ENCODE data around the gene BMP6.
A peak's percentile ranks its signal among the peaks of the same experiment; 100 is the strongest.

Gene BMP6

DNA sequence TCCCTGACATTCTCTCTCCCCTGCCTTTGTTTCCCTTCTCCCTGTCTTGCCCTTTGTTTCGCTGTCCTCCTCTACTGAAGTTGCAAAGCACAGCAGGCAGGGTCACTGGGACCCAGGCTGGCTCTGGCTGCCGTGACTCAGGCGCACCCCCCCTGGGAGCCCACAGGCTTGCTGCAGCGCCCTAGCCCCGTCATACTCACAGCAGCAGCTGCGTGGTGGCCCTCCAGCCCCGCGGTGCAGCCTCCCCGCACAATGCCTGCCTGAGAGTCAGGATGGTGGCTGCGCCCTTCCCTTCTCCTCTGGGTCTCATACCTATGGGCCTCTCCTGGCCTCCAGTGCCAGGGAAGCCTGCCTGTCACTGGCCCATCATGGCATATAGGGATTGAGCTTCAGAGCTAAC lies 143.0 kb downstream of the BMP6 start:
- Mint-ChIP-seq H3K4me3 (no peak overlapping the region), H3K4me1 (no peaks in the 10 kb centered on the region), H3K36me3 (no peaks in the 10 kb centered on the region), H3K27ac (no peak overlapping the region), H3K27me3 (no peaks in the 10 kb centered on the region), H3K9me3 (no peaks in the 10 kb centered on the region)
- ATAC-seq (ENCODE audit: low read depth) (no peak), DNase-seq (ENCODE audit: low spot score in 2 of 2) (no peak)

DNA sequence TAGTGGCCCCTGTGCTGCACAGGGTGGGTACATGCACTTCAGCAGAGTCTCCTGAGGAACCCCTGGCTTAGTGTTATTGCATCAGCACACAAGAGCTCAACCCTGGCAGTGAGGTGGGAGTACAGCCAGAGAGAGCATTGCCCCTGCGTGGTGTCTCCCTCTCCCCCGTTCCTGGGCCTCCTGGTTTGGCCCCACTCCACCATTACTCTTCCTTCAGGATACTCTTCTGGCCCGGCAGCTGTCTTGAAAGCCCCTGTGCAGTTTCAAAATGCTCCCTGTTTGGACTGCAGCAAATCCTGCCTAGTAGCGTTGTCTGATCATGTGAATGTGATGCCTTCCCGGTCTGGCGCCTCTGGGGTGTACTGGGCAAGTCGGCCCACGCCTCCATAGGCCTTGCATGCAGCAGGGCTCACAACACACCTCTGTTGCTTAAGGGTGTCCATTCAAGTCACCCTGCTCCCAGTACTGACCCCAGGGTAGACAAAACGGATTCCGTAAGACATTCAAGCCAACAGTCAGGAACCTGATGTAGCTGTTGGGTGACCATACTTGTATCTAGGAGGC lies 152.6 kb downstream of the BMP6 start:
- no peak for DNase-seq (ENCODE audit: low spot score in 2 of 2)
- Mint-ChIP-seq H3K4me3 (no peak overlapping the region), H3K4me1 (no peaks in the 10 kb centered on the region), H3K27me3 (no peaks in the 10 kb centered on the region), H3K9me3 (peaks cover 3% of the 10 kb centered on the region), H3K27ac (no peak overlapping the region), H3K36me3 (peaks cover 25% of the 10 kb centered on the region)
- ATAC-seq (ENCODE audit: low read depth) = no peak

DNA sequence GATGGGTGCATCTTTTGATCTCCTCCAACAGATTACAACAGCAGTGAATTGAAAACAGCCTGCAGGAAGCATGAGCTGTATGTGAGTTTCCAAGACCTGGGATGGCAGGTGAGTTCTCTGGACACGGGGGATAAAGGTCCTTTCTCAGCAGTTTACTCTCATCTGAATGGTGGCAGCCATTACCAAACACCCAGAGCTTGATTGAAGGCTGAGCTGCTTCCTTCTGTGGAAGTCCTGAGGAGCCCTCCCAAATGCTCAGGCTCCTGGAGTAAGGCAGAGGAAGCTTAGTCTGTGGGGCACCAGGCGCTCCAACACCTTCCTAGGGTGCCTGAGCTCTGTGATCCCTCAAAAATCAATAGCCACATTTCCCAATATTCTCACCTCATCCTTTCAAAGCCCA lies 153.1 kb downstream of the BMP6 start:
- Mint-ChIP-seq H3K27ac (no peak overlapping the region), H3K27me3 (no peaks in the 10 kb centered on the region), H3K4me1 (no peaks in the 10 kb centered on the region), H3K36me3 (peaks cover 30% of the 10 kb centered on the region), H3K4me3 (no peak overlapping the region), H3K9me3 (peaks cover 3% of the 10 kb centered on the region)
- no peak for DNase-seq (ENCODE audit: low spot score in 2 of 2)
- ATAC-seq (ENCODE audit: low read depth) = no peak

DNA sequence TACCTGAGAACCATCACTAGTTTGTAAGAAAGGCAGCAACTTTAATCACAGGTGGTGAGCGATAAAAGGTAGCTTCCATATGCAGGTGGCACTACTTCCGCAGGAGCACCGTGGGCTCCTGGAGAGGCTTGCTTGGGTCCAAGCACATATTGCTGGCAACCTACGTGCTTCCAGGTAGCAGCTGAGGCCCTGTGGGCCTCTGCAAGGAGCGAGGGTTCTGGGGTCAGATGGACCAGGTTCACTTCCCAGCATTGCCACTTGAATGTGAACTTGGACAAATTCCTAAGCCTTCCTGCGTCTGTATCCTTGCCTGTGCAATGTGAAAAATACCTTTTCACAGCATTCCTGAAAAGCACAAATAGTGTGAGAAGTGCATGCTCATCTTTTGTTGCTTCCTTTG lies 153.7 kb downstream of the BMP6 start:
- Mint-ChIP-seq H3K4me3 (no peak overlapping the region), H3K27me3 (no peaks in the 10 kb centered on the region), H3K27ac (no peak overlapping the region), H3K9me3 (peaks cover 3% of the 10 kb centered on the region), H3K36me3 (peaks cover 35% of the 10 kb centered on the region), H3K4me1 (no peaks in the 10 kb centered on the region)
- DNase-seq (ENCODE audit: low spot score in 2 of 2) = no peak
- ATAC-seq (ENCODE audit: low read depth) = no peak

DNA sequence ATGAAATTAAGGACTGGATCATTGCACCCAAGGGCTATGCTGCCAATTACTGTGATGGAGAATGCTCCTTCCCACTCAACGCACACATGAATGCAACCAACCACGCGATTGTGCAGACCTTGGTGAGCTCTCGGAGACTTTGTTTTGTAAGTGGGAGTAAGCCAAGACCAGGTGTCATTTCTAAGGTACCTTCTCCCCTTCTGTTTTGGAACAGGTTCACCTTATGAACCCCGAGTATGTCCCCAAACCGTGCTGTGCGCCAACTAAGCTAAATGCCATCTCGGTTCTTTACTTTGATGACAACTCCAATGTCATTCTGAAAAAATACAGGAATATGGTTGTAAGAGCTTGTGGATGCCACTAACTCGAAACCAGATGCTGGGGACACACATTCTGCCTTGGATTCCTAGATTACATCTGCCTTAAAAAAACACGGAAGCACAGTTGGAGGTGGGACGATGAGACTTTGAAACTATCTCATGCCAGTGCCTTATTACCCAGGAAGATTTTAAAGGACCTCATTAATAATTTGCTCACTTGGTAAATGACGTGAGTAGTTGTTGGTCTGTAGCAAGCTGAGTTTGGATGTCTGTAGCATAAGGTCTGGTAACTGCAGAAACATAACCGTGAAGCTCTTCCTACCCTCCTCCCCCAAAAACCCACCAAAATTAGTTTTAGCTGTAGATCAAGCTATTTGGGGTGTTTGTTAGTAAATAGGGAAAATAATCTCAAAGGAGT lies 154.2 kb downstream of the BMP6 start:
- ATAC-seq (ENCODE audit: low read depth) = no peak
- no peaks in the 10 kb centered on the region for H3K27me3 Mint-ChIP-seq
- no peaks in the 10 kb centered on the region for H3K4me1 Mint-ChIP-seq
- no peak overlapping the region for H3K4me3 Mint-ChIP-seq
- H3K9me3 Mint-ChIP-seq = peaks cover 3% of the 10 kb centered on the region
- no peak overlapping the region for H3K27ac Mint-ChIP-seq
- peaks cover 41% of the 10 kb centered on the region for H3K36me3 Mint-ChIP-seq
- no peak for DNase-seq (ENCODE audit: low spot score in 2 of 2)

DNA sequence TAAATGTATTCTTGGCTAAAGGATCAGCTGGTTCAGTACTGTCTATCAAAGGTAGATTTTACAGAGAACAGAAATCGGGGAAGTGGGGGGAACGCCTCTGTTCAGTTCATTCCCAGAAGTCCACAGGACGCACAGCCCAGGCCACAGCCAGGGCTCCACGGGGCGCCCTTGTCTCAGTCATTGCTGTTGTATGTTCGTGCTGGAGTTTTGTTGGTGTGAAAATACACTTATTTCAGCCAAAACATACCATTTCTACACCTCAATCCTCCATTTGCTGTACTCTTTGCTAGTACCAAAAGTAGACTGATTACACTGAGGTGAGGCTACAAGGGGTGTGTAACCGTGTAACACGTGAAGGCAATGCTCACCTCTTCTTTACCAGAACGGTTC lies 154.8 kb downstream of the BMP6 start:
- H3K27me3 Mint-ChIP-seq = no peaks in the 10 kb centered on the region
- DNase-seq (ENCODE audit: low spot score in 2 of 2) (no peak), ATAC-seq (ENCODE audit: low read depth) (no peak)
- peaks cover 3% of the 10 kb centered on the region for H3K9me3 Mint-ChIP-seq
- no peak overlapping the region for H3K4me3 Mint-ChIP-seq
- H3K27ac Mint-ChIP-seq = no peak overlapping the region
- H3K4me1 Mint-ChIP-seq = no peaks in the 10 kb centered on the region
- peaks cover 45% of the 10 kb centered on the region for H3K36me3 Mint-ChIP-seq

DNA sequence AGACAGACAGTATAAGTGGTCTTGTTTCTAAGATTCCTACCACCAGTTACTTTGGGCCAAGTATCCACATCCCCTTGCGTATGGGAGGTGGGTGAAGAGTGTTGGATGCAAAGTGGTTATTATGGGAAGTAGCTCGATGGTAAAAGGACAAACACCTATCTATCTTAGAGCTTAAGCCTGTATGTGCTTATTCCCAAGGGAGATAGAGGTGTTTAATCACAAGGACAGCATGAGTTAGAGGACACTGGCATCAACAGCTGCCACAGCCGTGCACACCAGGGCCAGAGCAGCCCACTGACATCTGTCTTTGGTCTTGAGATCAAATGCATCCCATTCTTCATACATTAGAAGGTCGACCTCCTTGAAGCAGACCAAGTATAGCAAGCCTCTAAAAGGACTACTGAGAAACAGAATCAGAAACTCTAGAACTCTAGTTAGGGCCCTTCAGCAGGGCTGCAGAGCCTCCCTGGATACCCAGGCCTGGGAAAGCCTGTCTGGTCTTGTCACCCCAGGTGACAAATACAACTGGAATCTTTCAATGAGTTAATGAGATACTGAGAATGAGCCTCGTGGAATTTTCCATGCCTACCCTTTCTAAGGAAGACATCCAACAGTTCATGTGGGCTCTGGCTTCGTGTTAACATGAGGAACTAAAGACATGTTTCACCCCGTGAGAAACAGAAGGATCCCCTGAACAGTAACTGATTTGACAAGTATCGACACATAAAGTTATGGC lies 156.0 kb downstream of the BMP6 start:
- ATAC-seq (ENCODE audit: low read depth) = no peak
- Mint-ChIP-seq H3K4me3 (no peak overlapping the region), H3K9me3 (no peaks in the 10 kb centered on the region), H3K27me3 (no peaks in the 10 kb centered on the region), H3K4me1 (no peaks in the 10 kb centered on the region), H3K27ac (no peak overlapping the region), H3K36me3 (peaks cover 53% of the 10 kb centered on the region)
- no peak for DNase-seq (ENCODE audit: low spot score in 2 of 2)

DNA sequence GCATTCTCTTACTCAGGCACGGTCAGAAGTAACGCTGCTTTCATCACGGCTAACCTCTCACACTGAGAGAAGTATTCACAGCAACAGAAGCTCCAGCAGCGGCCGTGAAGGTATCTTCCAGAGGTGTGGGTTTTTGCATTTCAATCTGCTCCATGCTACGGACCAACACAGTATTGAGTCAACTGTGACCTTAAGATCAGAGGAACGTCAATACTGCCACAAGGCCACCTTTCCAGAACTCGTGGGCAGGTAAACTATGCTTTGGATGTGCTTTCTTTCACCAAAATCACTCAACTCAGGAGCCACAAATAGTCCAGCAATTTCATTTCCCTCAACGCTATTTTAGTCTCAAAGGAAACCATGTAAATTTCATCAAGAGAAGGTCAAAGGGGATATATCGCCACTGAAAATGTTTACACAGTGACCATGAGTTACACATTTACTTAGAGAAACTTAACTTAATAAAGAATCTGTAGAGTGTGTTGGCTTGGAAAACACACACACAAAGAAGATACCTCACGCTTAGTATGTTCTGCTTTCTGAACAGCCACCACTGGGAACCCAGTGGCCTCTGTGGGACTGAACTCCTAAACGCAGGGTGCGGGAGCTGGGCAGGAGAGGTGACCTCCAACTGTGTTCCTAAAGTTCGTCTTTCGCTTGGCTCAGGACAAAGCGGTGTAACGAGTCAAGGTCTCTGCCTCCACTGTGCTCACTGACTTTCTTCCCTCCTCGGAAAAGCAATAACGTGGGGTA lies 156.8 kb downstream of the BMP6 start:
- DNase-seq (ENCODE audit: low spot score in 2 of 2) = no peak
- no peaks in the 10 kb centered on the region for H3K27me3 Mint-ChIP-seq
- ATAC-seq (ENCODE audit: low read depth) = no peak
- H3K9me3 Mint-ChIP-seq = no peaks in the 10 kb centered on the region
- no peak overlapping the region for H3K4me3 Mint-ChIP-seq
- H3K36me3 Mint-ChIP-seq = peaks cover 57% of the 10 kb centered on the region
- no peak overlapping the region for H3K27ac Mint-ChIP-seq
- H3K4me1 Mint-ChIP-seq = peaks cover 1% of the 10 kb centered on the region

DNA sequence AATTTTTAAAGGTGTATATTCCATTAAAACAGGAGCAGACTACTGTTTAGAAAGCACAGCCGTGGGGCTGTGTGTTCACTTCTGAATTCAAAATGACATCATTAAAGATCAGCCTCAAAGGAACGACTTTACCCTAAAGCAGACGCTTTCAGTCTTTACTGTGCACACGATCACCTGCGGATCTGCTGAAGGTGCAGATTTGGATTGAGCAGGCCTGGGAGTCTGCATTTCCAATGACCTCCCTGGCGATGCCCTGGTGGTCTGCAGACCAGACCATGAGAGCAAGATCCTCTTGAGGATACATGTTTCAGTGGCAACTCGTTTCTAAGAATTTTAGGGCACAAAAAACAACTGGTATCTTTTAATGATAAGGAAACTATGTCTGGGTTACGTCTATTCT lies 157.5 kb downstream of the BMP6 start:
- Mint-ChIP-seq H3K27ac (no peak overlapping the region), H3K9me3 (no peaks in the 10 kb centered on the region), H3K27me3 (no peaks in the 10 kb centered on the region), H3K4me3 (no peak overlapping the region), H3K4me1 (peaks cover 2% of the 10 kb centered on the region), H3K36me3 (peaks cover 61% of the 10 kb centered on the region)
- DNase-seq (ENCODE audit: low spot score in 2 of 2) (no peak), ATAC-seq (ENCODE audit: low read depth) (no peak)

DNA sequence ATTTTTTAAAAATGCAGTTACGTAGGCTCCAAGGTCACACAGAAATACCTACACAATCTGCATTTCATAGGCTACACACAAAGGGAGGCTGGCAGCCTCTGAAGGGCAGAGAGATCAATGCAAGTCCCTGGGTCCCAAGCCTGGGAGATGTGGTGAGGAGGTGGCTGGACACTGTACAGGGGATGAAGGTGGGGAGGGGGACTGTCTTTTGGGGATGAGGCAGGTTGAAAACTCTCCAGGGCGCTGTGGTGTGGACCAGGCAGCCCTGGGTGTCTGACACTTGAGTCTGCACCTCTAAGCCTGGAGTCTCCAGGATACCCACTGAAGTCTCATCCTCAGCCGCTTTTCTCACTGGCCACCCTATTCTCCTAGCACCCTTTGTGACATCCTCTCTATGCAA lies 160.2 kb downstream of the BMP6 start:
- no peak for ATAC-seq (ENCODE audit: low read depth)
- Mint-ChIP-seq H3K27me3 (no peaks in the 10 kb centered on the region), H3K4me3 (no peak overlapping the region), H3K4me1 (peaks cover 2% of the 10 kb centered on the region), H3K9me3 (no peaks in the 10 kb centered on the region), H3K36me3 (peaks cover 59% of the 10 kb centered on the region), H3K27ac (no peak overlapping the region)
- no peak for DNase-seq (ENCODE audit: low spot score in 2 of 2)

DNA sequence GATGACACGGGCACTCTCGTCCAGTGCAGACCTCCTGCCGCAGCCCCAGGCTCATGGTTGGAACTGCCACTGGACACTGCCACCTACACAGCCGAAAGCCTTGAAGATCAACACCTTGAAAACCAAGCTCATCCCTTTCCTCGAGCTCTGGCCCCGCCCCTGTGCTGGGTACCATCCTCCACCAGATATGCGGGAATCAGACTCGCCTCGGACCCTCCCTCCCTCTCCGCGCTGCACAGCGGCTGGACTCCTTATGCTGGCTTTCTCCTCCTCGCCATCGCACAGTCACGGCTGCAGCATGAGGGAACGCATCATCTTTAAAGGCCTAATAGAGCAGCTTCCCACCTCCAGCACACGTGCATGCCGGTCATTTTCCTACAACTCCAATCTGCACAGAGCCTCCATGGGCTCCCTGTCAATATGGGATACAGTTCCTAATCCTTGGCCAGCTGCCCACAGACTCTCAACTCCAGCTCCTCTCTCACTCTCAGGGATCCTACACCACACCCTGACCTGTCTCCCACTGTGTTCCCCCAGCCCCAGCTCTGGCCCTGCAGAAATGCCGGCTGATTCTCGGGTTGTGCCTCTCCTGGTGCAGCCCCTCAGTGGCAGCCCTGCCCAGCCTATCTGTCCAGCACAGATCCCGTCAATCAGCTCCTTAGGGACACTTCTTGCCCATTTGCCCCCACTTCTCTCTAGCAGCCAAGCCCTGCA lies 161.5 kb downstream of the BMP6 start:
- DNase-seq (ENCODE audit: low spot score in 2 of 2) (no peak), ATAC-seq (ENCODE audit: low read depth) (no peak)
- Mint-ChIP-seq H3K36me3 (peaks cover 61% of the 10 kb centered on the region), H3K4me3 (no peak overlapping the region), H3K4me1 (peaks cover 2% of the 10 kb centered on the region), H3K9me3 (no peaks in the 10 kb centered on the region), H3K27me3 (no peaks in the 10 kb centered on the region), H3K27ac (peak overlapping the region; percentile 56)

DNA sequence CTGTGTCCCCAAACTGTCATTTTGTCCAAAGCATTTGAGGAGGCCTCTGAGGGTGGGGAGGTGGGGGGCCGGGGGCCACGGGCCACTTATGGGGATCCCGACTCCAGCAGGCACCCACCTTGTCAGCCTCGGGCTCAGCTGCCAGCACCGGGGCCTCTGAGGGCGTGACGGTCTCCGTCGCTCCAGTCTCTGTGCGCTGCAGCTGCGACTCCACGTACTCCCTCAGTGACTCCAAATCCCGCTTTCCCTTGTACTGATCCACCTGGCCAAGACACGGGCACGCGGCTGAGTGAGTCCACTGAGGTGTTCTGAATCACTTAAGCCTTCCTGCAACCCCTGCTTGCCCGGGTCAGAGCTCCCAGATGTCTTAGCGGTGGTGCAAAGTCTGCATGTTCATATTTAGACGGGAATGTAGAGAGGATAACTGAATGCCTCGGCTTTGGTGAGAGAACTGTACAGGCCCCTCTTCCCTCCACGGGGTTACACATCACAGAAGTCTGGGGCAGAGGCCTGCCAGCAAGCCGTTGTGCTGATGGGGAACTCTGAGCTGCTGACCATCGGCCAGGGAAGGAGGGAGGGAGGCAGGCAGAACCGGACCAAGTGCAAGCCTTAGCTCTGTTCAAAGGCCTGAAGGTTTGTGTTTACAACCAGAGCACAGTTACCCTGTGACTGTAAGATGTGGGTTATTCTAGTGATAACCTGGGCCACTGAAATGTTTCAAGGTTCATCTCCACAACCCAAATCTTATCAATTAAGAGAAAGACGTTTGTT lies 162.9 kb downstream of the BMP6 start:
- no peak for ATAC-seq (ENCODE audit: low read depth)
- no peak for DNase-seq (ENCODE audit: low spot score in 2 of 2)
- peaks cover 52% of the 10 kb centered on the region for H3K36me3 Mint-ChIP-seq
- no peak overlapping the region for H3K4me3 Mint-ChIP-seq
- peaks cover 2% of the 10 kb centered on the region for H3K4me1 Mint-ChIP-seq
- no peaks in the 10 kb centered on the region for H3K27me3 Mint-ChIP-seq
- H3K27ac Mint-ChIP-seq = no peak overlapping the region
- H3K9me3 Mint-ChIP-seq = no peaks in the 10 kb centered on the region
